ENCODE measurements around the gene TCP11.
"Not testable (repeated sequence)": the region's sequence is repeated elsewhere in the genome, so short reads cannot be mapped to it uniquely, and the experiment has no call there.

TCP11 gene

GRCh38 chr6:35148167-35148741 lies 7.1 kb upstream of the TCP11 start:
- H3K4me3 ChIP-seq (ENCODE audit: low read depth, low read length): no peak overlapping the region

- no peak overlapping the region for H3K4me3 ChIP-seq (ENCODE audit: low read depth, low read length)
These were observed 6.3 kb upstream of the TCP11 start for GRCh38 chr6:35147486-35147885.

DNA sequence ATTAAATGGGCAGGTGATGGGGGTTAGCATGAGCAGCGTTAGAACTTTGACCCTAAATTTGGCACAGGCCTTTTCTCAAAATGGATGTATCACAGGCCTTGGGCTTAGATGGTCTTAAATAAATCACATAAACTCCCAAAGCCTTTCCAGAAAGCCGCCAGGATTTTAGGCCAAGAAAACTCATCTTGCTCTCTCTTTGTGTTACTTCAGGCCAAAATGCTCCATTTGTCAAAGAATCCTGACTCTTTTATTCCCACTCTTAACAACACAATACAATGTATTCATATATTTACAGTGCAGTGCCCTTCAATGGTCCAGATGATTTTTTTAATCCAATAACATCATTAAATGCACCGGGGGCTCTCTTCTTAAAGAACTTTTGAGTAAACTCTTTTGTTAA lies 5.9 kb upstream of the TCP11 start:
- no peak overlapping the region for H3K4me3 ChIP-seq (ENCODE audit: low read depth, low read length)

- H3K4me3 ChIP-seq (ENCODE audit: low read depth, low read length): no peak overlapping the region
These were observed 5.3 kb upstream of the TCP11 start for GRCh38 chr6:35146453-35146852.

DNA sequence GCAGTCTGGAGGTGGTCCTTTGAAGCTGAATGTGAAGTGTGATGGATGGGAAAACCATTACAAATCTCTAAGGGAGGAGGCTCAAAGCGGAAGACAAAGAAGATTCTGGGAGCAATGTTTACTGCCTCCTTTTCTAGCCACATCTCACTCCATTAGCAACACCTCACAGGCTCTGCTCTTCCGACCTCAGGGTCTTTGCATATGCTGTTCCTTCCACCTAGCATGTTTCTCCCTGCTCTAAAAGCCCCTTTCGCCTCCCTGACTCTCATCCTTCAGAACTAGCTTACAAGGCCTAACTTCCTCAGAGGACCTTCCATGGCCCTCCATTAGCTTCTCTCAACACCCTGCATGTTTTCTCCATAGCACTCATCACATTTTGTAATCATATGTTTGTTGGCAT lies 4.6 kb upstream of the TCP11 start:
- no peak overlapping the region for H3K4me3 ChIP-seq (ENCODE audit: low read depth, low read length)

GRCh38 chr6:35142588-35143569 lies 1.7 kb upstream of the TCP11 start:
- no peak overlapping the region for H3K4me3 ChIP-seq (ENCODE audit: low read depth, low read length)

DNA sequence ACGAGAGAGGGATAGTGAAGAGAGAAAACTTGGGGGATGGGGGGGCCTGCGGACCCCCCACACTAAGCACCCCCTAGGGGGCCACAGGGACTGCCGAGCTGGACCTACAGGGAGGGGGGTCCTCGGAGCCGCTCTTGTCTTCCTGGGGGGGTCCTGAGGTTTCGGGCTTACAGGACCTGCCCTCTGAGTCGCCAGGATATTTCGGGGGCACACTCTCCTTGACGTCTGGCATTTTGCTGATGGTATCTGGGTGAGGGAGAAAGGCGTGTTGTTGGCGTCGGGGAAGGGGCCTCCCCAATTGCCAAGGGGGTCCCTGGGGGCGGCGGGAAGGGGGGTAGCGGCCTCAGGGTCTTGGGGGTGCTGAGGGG lies 516 bp downstream of the TCP11 start:
- H3K4me3 ChIP-seq (ENCODE audit: low read depth, low read length): no peak overlapping the region

- H3K4me3 ChIP-seq (ENCODE audit: low read depth, low read length): no peak overlapping the region
These were observed 1.1 kb downstream of the TCP11 start for GRCh38 chr6:35139924-35140638.

DNA sequence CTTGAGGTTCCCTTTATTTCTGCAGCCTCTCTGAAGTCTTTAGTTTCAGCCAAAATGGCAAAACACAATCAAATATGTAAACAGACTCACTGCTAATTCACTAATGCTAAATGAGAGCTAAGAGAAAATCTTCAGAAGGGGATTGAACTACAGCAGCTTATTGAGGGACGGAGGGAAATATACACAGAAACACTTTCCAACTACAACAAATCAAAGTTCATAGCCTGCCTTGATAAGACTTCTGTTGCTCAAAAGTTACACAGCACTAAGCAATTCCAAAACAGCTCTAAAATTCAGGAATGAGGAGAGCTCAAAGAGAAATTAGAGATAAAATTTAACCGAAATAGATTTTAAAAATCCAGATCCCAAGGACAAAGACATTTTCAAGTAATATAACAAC lies 1.7 kb downstream of the TCP11 start:
- no peak overlapping the region for H3K4me3 ChIP-seq (ENCODE audit: low read depth, low read length)

- not testable (repeated sequence) for H3K4me3 ChIP-seq (ENCODE audit: low read depth, low read length)
These were observed 2.9 kb downstream of the TCP11 start for GRCh38 chr6:35138191-35138590.

DNA sequence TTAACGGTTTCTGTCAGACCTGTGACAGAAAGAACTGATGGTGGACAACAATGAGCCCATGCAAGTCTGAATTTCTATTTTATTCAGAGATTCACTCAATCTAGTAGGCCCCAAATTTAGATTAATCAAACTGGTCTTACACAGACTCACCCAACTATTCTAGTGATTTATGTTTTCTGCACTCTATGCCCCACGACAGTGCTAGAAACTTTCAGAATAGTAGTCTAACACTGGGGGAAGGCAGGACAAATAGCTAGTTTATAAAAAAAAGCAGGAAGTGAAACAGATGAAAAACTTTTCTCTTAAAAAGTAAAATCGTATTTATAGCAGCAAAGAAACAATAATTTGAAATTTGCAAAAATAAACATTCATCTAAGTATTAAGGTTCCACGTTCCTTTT lies 5.0 kb downstream of the TCP11 start:
- H3K4me3 ChIP-seq (ENCODE audit: low read depth, low read length): no peak overlapping the region

DNA sequence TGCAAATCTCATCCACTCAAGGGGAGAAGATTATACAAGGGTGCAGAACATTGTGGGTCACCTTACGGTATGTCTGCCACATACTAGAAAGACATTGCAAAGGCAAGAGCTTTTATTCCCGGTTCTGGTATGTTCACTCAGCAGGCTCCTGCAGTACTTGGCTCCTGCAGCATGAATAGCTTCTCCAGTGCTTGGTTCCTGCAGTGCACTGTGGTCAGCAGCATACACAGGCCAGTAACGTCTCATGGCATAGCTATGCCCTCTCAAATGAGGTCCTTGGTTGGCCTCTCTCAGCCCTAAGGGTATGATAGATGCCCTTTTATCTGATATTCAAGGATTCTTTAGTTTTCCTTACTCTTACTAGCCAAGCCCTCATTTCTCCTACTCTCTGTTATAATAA lies 12.6 kb downstream of the TCP11 start:
- no peak overlapping the region for H3K4me3 ChIP-seq (ENCODE audit: low read depth, low read length)

DNA sequence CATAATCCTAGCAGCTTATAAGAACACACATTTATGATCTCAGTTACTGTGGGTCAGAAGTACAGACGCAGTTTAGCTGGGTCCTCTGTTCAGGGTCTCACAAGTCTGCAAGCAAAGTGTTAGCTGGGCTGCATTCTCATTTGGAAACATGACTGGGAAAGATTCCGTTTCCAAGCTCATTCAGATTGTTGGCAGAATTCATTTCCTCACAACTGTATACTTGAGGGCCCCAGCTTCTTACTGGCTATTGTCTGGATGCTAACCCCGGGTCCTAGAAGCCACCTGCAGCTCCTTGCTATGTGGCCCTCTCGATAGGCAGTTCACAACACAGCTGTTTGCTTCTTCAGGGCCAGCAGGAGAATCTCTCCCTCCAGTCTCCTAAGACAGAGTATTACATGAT lies 13.1 kb downstream of the TCP11 start:
- H3K4me3 ChIP-seq (ENCODE audit: low read depth, low read length): no peak overlapping the region

DNA sequence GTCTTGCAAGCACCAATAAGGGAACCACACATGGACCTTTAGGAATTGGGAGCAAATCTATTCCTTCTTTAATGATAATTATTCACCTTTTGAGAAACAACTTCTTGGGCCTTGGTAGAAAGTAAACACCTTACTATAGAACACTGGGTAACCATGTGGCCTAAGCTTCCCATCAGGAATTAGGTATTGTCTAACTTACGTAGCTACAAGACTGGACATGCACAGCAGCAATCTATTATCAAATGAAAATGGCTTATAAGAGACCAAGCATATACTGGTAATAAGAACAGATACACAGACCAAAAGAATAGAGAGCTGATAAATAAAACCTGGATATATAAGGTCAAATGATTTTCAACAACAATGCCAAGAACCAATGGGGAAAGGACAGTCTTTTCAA lies 16.8 kb downstream of the TCP11 start:
- H3K4me3 ChIP-seq (ENCODE audit: low read depth, low read length): no peak overlapping the region

GRCh38 chr6:35120746-35121145 lies 20.4 kb downstream of the TCP11 start:
- no peak overlapping the region for H3K4me3 ChIP-seq (ENCODE audit: low read depth, low read length)

GRCh38 chr6:35108309-35108885 lies 32.7 kb downstream of the TCP11 start:
- no peak overlapping the region for H3K4me3 ChIP-seq (ENCODE audit: low read depth, low read length)

DNA sequence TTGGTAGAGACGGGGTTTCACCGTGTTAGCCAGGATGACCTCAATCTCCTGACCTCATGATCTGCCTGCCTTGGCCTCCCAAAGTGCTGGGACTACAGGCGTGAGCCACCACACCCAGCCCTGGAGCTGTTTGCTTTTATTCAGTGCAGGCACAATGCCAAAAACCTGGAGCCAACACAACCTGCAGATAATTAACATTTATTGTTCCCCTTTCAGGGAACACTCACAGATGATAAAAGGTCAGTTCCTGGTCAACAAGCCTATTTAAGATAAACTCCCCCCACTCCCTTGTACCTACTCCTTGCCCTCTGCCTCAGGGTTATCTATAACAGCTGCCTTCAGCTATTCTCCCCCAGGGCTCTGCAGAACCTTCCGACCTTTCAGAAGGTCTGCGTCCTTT lies 33.4 kb downstream of the TCP11 start:
- not testable (repeated sequence) for H3K4me3 ChIP-seq (ENCODE audit: low read depth, low read length)

- not testable (repeated sequence) for H3K4me3 ChIP-seq (ENCODE audit: low read depth, low read length)
These were observed 33.9 kb downstream of the TCP11 start for GRCh38 chr6:35107208-35107607.

- H3K4me3 ChIP-seq (ENCODE audit: low read depth, low read length): not testable (repeated sequence)
These were observed 35.1 kb downstream of the TCP11 start for GRCh38 chr6:35106061-35106460.

DNA sequence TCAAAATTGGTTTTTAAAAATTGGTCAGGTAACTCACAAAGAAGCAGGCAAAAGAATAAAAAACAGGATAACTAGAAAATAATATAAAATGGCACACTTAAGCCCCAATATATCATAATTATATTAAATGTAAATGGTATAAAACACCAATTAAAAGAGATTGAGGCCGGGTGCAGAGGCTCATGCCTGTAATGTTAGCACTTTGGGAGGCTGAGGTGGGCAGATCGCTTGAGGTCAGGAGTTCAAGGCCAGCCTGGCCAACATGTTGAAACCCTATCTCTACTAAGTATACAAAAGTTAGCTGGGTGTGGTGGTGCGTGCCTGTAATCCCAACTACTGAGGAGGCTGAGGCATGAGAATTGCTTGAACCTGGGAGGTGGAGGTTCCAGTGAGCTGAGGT lies 36.1 kb downstream of the TCP11 start:
- no peak overlapping the region for H3K4me3 ChIP-seq (ENCODE audit: low read depth, low read length)

GRCh38 chr6:35099116-35099515 lies 42.0 kb downstream of the TCP11 start:
- no peak overlapping the region for H3K4me3 ChIP-seq (ENCODE audit: low read depth, low read length)

Measured in iPS-11a (cell line).